Stimulated activated CD4-positive, alpha-beta T cell treated with anti-CD3 and anti-CD28 coated beads, Interleukin-4, amount 100 ng/mL, for 48 hours (primary cell): ENCODE data around the gene C14orf93.

Source experiments
- DNase-seq, 2 donors: peaks; one replicate each; pipeline ENCODE4 v3.0.0-alpha.2; 2020; ENCODE audit warnings: low read depth in 2 of 2

The C14orf93 gene

GRCh38 chr14:23045419-23046357 is 35.7 kb upstream of the C14orf93 start:
- DNase-seq: no peak

- DNase-seq: no peak
Measured at GRCh38 chr14:23044840-23045239, 34.9 kb upstream of the C14orf93 start.

GRCh38 chr14:23043754-23044153 is 33.8 kb upstream of the C14orf93 start:
- DNase-seq: no peak

- no peak for DNase-seq
Measured at GRCh38 chr14:23043145-23043544, 33.2 kb upstream of the C14orf93 start.

GRCh38 chr14:23042162-23042965 is 32.4 kb upstream of the C14orf93 start, which contains the start of gene PSMB11:
PSMB11 (plus strand) TSS chr14:23042212; CDS start chr14:23042226, 14 bp downstream.
- DNase-seq: no peak

GRCh38 chr14:23041729-23042128 is 31.8 kb upstream of the C14orf93 start:
- DNase-seq: no peak

GRCh38 chr14:23040100-23040499 is 30.2 kb upstream of the C14orf93 start:
- DNase-seq: no peak

- no peak for DNase-seq
Measured at GRCh38 chr14:23035303-23036144, 25.6 kb upstream of the C14orf93 start.

GRCh38 chr14:23034498-23035302 is 24.8 kb upstream of the C14orf93 start, which contains the start of gene PSMB5:
PSMB5 (minus strand) TSS chr14:23034900; CDS start chr14:23034881, 19 bp downstream.
- DNase-seq: peak; percentile 72 to 83

- no peak for DNase-seq
Measured at GRCh38 chr14:23033801-23034497, 24.0 kb upstream of the C14orf93 start.

GRCh38 chr14:23033251-23033727 is 23.3 kb upstream of the C14orf93 start:
- no peak for DNase-seq

GRCh38 chr14:23030936-23031335 is 21.0 kb upstream of the C14orf93 start:
- DNase-seq: no peak

- no peak for DNase-seq
Measured at GRCh38 chr14:23028799-23029198, 18.9 kb upstream of the C14orf93 start.

GRCh38 chr14:23025151-23025814 is 15.3 kb upstream of the C14orf93 start:
- DNase-seq: no peak

- DNase-seq: no peak
Measured at GRCh38 chr14:23024612-23025075, 14.7 kb upstream of the C14orf93 start.

- DNase-seq: no peak
Measured at GRCh38 chr14:23023795-23024152, 13.8 kb upstream of the C14orf93 start.

- DNase-seq: no peak
Measured at GRCh38 chr14:23023022-23023794, 13.3 kb upstream of the C14orf93 start.

- no peak for DNase-seq
Measured at GRCh38 chr14:23021889-23022442, 12.0 kb upstream of the C14orf93 start.
